Stimulated activated CD8-positive, alpha-beta memory T cell treated with anti-CD3 and anti-CD28 coated beads, Interleukin-12 subunit alpha, Interleukin-12 subunit beta, amount 100 ng/mL, for 24 hours (primary cell): Measurements from ENCODE around the gene KCNIP3.

ENCODE experiments used
- DNase-seq: peaks from one replicate; pipeline ENCODE4 v3.0.0-alpha.2; 2020; ENCODE audit errors: extremely low read depth

The KCNIP3 gene

DNA sequence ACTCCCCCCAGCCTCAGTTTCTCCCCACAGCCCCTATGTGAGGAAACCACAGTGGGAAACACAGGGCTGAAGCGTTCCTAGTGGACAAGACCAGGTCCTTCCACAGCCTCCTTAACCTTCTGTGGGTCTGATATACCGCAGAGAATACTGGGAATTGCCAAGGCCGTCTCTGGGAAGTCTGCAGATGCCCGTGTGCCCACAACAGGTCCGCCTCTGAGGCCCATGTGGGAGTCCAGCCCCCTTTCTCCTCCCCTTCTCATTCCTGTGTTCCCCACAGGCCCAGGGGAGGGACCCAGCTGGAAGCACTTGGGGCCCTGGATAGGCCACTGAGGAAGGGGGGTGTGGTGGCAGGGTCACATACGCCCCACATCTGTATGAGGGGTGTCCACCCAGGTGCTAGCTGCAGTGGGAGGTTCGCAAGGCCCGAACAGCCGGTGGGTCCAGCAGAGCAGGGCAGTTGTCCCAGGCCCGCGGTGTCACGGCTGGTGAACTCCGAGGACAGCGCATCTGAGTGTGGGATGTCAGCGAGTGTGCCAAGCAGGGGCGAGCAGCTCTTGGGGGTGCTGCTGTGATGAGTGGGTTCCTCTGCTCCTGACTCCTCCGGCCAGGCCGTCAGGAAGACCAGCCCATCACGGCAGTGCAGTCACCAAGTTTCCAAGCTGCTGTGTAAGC lies 2.4 kb upstream of the KCNIP3 start:
- no peak for DNase-seq

- no peak for DNase-seq
Observed at GRCh38 chr2:95295376-95295775, 1.8 kb upstream of the KCNIP3 start.

DNA sequence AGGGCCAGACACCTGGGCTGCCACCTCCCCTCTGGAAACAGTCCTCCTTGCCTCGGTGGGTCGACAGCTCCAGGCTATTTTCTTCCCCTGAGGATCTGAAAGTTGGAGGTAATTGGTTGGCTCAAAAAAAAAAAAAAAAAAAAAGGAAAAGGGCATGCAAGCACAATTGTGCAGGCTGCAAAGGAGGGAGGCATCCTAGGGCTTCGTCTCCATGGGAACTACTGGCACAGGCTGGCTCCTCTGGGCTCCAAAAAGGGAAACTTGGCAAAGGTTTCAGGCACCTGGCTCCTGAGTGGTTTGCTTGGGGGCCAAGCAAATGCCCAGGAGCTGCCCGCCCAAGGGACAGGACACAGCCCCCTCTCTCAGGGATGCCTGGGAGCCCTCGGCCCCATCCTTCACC lies 1.1 kb upstream of the KCNIP3 start:
- no peak for DNase-seq

GRCh38 chr2:95297639-95298395 lies 670 bp downstream of the KCNIP3 start:
- no peak for DNase-seq

- no peak for DNase-seq
Observed at GRCh38 chr2:95298486-95299111, 1.5 kb downstream of the KCNIP3 start.

DNA sequence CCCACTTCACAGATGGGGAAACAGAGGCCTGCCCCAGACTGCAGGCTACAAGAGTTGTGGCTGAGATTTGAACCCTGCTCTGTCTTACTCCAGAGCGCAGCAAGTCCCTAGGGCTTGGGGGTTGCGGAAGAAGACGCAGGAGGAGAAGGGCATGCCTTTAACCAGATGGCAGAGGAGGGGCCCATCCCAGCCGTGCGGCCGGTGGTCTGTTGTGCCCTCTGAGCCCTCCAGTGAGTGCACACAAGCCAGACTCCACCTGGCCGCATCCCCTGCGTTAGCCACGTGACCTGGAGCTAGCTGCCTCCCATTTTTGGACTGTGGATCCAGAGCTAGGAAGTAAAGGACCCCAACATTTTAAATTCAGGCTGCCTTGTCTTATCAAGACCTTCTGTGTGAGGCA lies 2.8 kb downstream of the KCNIP3 start:
- DNase-seq: no peak

- DNase-seq: no peak
Observed at GRCh38 chr2:95300450-95300849, 3.3 kb downstream of the KCNIP3 start.

GRCh38 chr2:95301186-95301585 lies 4.0 kb downstream of the KCNIP3 start:
- no peak for DNase-seq

GRCh38 chr2:95301876-95302641 lies 4.9 kb downstream of the KCNIP3 start:
- no peak for DNase-seq

DNA sequence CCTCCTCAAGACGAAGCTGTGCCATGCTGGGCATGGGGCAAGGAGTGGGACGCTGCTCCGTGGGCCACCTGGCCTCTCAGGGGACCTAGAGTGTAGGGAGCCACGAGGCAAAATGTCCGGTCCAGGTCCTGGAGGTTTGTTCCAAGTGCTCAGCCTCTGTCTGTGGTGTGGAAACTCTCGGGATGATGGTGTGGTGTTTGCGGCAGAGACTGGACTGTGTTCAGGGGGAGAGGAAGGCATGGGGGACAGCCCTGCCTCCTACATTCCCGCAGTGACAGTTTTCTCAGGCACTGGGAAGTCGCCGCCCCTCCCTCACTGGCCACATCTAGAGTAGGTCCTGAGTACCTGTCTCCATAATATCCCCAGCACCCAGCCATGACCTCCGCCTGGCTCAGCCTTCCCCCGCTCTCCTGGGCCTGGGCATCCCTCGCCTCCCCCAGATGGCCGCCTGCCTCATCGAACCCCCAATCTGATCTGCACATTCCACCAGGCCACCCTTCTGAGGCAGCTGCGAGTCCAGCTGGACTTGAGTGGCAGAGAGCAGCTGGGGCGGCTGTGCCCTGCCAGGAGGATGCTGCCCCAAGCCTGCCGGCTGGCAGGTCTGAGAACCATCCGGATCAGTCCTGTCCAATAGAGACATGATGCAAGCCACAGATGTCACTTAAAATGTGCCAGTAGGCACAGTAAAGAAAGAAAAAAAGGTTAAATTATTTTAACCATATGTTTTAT lies 6.2 kb downstream of the KCNIP3 start:
- DNase-seq: no peak

DNA sequence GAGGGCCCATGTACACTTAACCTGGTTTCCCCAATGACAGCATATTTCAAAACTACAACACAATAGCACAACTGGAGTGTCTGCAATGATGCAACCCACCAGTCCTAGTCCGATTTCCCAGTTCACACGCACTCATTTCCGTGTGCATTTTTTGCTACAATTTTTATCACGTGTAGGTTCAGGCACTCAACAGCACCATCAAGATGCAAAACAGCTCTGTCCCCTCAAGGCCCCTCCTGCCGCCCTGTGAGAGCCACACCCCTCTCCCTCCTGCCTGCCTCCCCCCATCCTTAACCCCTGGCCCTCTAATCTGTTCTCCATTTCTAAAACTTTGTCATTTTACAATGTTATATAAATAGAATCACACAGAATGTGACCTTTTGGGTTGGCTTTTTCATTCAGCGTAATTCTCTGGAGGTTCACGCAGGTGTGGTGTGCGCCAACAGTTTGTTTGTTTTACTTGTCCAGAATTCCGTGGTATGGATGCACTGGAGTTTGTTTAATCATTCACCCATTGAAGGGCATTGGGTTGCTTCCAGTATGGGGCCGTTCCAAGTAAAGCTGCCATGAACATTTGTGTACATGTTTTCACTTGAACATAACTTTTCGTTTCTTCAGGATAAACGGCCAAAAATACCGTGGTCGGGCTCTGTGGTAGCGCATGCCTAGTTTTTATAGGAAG lies 8.4 kb downstream of the KCNIP3 start:
- no peak for DNase-seq

DNA sequence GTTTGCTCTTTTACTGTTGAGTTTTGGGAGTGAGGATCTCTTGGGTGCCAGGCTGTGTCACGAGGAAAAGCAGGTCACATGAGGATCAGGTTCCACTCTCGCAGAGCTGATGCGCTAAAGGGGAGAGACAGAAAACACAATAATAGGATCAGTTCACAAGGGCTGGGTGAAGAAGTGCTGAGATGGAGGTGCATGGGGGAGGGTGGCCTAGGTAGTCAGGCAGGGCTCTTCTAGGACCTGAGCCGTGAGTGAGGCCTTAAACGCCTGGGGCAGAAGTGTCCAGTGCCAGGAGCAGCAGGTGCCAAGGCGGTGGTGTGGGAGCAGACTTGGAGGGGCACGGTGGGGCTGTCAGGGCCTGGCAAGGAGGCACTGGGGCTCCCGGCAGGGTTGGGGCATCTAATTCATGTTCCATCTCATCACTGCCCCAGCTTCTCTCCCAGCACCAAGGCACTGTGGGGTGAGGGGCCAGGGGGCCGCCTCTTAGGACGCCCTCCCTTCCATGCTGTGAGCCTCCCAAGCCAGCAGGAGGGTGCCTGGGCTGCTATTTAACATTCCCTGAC lies 9.3 kb downstream of the KCNIP3 start:
- no peak for DNase-seq

GRCh38 chr2:95307036-95307435 lies 9.9 kb downstream of the KCNIP3 start:
- no peak for DNase-seq

DNA sequence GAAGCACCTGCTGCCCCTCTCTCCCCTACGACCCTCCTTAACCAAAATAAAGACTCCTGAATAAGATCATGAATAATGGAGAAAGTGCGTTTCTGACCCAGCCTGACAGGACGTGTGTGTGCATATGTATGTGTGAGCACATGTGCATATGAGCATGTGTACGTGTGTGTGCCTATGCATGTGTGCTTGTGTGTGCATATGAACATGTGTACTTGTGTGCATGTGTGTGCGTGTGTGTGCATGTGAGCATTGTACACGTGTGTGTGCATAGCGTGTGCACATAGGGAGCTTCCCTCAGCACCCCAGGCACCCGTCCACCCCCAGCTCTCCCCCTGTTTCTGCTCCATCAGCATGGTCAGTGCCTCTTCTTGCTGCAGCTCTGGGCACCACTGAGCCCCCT lies 10.7 kb downstream of the KCNIP3 start:
- no peak for DNase-seq

DNA sequence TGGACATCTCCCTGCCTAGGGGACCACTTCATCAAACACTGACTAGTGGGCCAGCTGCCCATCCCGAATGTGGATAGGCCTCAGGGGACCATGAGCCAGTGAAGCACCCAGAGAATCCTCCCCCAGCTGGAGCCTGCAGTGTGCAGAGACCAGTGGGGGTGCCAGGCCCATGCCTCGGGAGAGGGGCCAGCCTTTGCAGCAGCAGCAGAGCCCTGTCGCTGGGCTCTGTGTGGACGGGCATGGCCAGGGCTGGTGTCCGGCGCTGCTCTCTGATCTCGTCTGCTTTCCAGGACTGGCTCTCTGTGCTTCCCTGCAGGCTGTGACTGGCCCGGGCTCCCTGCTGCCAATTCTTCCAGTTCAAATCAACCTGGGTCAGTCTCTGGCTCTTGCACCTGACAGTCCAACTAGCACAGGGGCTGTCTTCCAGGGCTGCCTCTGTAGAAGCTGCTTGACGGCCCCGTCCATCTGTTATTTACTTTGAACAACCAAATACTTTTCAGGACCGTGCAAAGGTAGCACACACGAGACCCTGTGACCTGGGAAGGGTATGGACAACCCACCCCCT lies 11.4 kb downstream of the KCNIP3 start:
- DNase-seq: no peak

DNA sequence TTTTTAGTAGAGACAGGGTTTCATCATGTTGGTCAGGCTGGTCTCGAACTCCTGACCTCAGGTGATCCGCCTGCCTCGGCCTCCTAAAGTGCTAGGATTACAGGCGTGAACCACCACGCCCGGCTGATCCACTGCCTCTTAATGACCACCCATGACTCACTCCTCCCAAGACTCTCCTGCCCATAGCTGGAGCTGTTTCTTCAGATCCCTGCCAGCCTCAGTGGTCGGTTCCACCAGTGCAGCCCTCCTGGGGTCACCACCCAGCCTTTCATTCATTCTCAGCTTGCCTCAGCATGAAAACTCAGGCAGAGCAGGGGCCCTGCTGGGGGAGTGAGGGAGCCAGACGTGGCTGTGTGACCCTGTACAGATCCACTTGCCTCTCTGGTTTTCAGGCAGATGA lies 12.5 kb downstream of the KCNIP3 start:
- DNase-seq: no peak

DNA sequence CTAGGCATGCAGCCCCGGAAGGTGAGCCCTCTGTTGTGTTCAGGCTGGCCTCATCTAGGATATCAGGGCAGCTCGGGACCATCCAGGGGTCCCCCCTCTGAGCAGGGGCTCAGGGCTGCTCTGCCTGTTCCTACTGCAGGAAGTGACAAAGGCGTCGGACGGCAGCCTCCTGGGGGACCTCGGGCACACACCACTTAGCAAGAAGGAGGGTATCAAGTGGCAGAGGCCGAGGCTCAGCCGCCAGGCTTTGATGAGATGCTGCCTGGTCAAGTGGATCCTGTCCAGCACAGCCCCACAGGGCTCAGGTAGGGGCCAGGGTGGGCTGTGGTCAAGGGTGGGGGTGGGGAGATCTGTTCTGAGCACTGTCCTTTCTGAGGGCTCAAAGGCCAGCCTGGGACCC lies 13.1 kb downstream of the KCNIP3 start:
- DNase-seq: no peak

GRCh38 chr2:95310651-95311050 lies 13.5 kb downstream of the KCNIP3 start:
- no peak for DNase-seq

DNA sequence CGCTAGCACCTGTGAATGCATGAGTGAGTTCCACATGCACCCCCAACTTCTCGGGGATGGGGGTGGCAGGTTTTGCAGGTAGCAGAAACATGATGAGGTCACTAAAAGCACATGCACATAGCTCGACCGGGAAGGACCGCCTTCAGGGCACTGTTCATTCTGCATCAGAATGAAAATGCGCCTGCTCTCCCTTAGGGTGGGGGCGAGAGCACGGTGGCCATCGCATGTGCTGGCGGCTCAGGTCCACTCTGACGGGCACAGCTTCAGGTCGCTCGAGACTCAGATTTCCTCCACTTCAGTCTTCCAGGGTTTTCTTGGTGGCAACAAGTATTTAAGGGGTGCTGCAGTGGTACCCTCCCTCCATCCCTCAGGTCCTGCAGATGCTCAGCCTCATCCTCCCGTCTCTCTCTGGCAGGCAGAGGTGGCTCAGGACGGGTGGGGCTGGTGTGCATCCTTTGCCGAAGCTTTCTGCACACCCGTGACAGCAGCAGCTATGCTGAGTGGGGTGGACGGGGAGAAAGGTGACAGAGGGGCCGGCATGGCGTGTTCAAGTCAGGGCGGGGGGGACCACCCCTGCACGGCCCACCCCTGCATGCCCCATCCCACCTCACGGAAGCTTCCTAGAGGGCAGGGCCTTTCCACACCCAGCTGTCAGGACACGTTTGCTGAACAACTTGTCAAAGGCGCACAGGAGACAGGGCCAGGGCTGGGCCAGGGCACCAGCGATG lies 14.8 kb downstream of the KCNIP3 start:
- DNase-seq: no peak
